DND-41 (cell line): ENCODE data around the gene RAPGEF2.

Source experiments
- ATAC-seq: fragments of 200-7000 bp; cut with Tn5 transposase; 3 replicates; pipeline ENCODE4 v1.9.1; 2021; ENCODE audit warnings: low read depth; ENCODE audit not compliant: insufficient read depth
- DNase-seq: peaks from one replicate; pipeline ENCODE4 v3.0.0-alpha.2; 2020
- H2AFZ ChIP-seq: 2 replicates; pipeline ENCODE4 v1.6.0; 2012; ENCODE audit warnings: low read depth, low read length
- H3K27ac ChIP-seq: 2 replicates; pipeline ENCODE4 v1.5.1; 2012; ENCODE audit warnings: low read length, inconsistent platforms
- H3K27me3 ChIP-seq: fragments of 200-600 bp; sonication (generic); 2 replicates; pipeline ENCODE4 v1.6.0; 2012; ENCODE audit warnings: low read length, mild to moderate bottlenecking, inconsistent platforms; ENCODE audit not compliant: insufficient read depth, poor library complexity
- H3K36me3 ChIP-seq: 2 replicates; pipeline ENCODE4 v1.5.1; 2012; ENCODE audit warnings: low read length, inconsistent platforms; ENCODE audit not compliant: insufficient read depth
- H3K4me1 ChIP-seq: 2 replicates; pipeline ENCODE4 v1.5.1; 2012; ENCODE audit warnings: mild to moderate bottlenecking, low read length; ENCODE audit not compliant: insufficient read depth
- H3K4me2 ChIP-seq: 2 replicates; pipeline ENCODE4 v1.6.0; 2012; ENCODE audit warnings: mild to moderate bottlenecking, moderate library complexity, low read length, inconsistent platforms; ENCODE audit not compliant: insufficient read depth
- H3K4me3 ChIP-seq, 2 experiments: fragments of 200-600 bp in 1 of 2; shearing (Covaris generic) in 1 of 2; 2 replicates each; pipeline ENCODE4 v1.5.1; 2012 to 2016; ENCODE audit warnings: inconsistent platforms in 2 of 2, low read length in 2 of 2, mild to moderate bottlenecking in 2 of 2, low read depth in 1 of 2, moderate library complexity in 1 of 2
- H3K79me2 ChIP-seq: 2 replicates; pipeline ENCODE4 v1.6.0; 2012; ENCODE audit warnings: low read length, inconsistent platforms; ENCODE audit not compliant: insufficient read depth
- H3K9ac ChIP-seq: 2 replicates; pipeline ENCODE4 v1.6.0; 2012; ENCODE audit warnings: low read depth, mild to moderate bottlenecking, inconsistent platforms, low read length, moderate library complexity
- H3K9me3 ChIP-seq: 2 replicates; pipeline ENCODE4 v1.5.1; 2012; ENCODE audit warnings: low read length, moderate library complexity, mild to moderate bottlenecking, inconsistent platforms; ENCODE audit not compliant: insufficient read depth, severe bottlenecking
- H4K20me1 ChIP-seq: 2 replicates; pipeline ENCODE4 v1.6.0; 2012; ENCODE audit warnings: low read length; ENCODE audit not compliant: insufficient read depth
- CTCF ChIP-seq: IDR thresholded peaks from 2 replicates; pipeline ENCODE4 v1.5.1; 2012; ENCODE audit warnings: borderline replicate concordance, low read length, moderate library complexity, mild to moderate bottlenecking; ENCODE audit not compliant: poor library complexity, severe bottlenecking; ENCODE audit errors: extremely low read depth
- EZH2 ChIP-seq: IDR thresholded peaks from 3 replicates; pipeline ENCODE4 v1.6.1; 2012; ENCODE audit warnings: borderline replicate concordance, low read depth, mild to moderate bottlenecking, moderate library complexity, low read length, inconsistent platforms; ENCODE audit not compliant: severe bottlenecking

The RAPGEF2 gene

GRCh38 chr4:159401791-159402380, 299.0 kb downstream of the RAPGEF2 start:
- TF ChIP-seq CTCF (no peak), EZH2 (no peak)
- no peak overlapping the region for H3K4me2 ChIP-seq
- no peaks in the 10 kb centered on the region for H4K20me1 ChIP-seq
- H3K27ac ChIP-seq = no peak overlapping the region
- H2AFZ ChIP-seq = no peak overlapping the region
- ATAC-seq (no peak), DNase-seq (no peak)
- no peaks in the 10 kb centered on the region for H3K9me3 ChIP-seq
- H3K79me2 ChIP-seq = no peaks in the 10 kb centered on the region
- no peak overlapping the region for H3K9ac ChIP-seq
- H3K4me3 ChIP-seq = no peak overlapping the region
- no peaks in the 10 kb centered on the region for H3K27me3 ChIP-seq
- no peaks in the 10 kb centered on the region for H3K4me1 ChIP-seq
- H3K36me3 ChIP-seq = no peaks in the 10 kb centered on the region
